Measurements from ENCODE around the gene LSAMP. TPM values are rescaled to one million over a fixed set of nuclear protein-coding genes. Genes with fewer than 3 reads are reported as not detected.

The LSAMP gene
- total RNA-seq, 1 donor from 2014 or later = 4.4 TPM

DNA sequence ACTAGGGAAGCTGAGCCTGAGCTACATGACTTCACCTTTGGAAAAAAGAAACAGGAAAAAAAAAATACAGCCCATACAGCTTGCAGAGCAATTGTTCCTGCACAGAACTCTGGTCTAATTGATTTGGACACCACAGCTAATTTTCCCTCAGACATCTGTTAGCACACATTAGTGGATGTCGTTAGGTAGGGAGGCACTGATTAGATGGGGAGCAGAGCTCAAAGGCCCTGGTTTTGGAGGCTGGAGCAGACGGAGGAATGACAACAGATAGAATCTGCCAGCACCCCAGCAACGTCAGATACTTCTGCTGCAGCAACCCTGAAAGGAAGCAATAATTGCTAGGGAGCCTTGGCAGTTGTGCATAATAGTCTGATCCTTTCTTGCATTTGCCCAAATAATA is 398.9 kb downstream of the LSAMP start:
- H3K27ac Mint-ChIP-seq (ENCODE audit: unreplicated experiment) = no peak overlapping the region
- H3K4me1 Mint-ChIP-seq (ENCODE audit: unreplicated experiment) = no peaks in the 10 kb centered on the region
- no peaks in the 10 kb centered on the region for H3K36me3 Mint-ChIP-seq (ENCODE audit: unreplicated experiment)
- no peaks in the 10 kb centered on the region for H3K9me3 Mint-ChIP-seq (ENCODE audit: unreplicated experiment)
- H3K4me3 Mint-ChIP-seq (ENCODE audit: unreplicated experiment) = no peak overlapping the region
- H3K27me3 Mint-ChIP-seq (ENCODE audit: unreplicated experiment) = no peaks in the 10 kb centered on the region
- no peak for DNase-seq (ENCODE audit: extremely low spot score, unreplicated experiment)
- TF ChIP-seq CTCF (IDR thresholded peaks at IDR 0.05) = no peak

DNA sequence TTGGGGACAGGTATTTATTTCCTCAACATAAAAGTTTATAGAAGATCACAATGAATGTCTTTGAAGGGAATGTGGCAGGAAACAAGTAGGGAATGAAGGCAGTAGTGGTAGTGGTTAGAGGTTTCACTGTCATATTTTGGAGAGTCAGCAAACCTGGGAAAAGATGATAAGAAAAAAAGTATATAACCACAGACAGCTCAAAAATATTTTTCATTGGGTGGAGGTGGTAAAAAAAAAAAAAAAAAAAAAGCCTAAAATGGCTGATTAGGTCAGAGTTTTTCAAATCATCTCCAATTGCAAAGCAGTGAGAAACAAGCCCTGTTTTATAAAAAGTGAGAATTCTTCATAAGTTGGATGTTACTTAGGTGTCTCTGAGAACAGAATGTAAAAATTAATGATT is 400.0 kb downstream of the LSAMP start:
- H3K4me3 Mint-ChIP-seq (ENCODE audit: unreplicated experiment) = no peak overlapping the region
- TF ChIP-seq CTCF (IDR thresholded peaks at IDR 0.05) = no peak
- no peak for DNase-seq (ENCODE audit: extremely low spot score, unreplicated experiment)
- no peaks in the 10 kb centered on the region for H3K4me1 Mint-ChIP-seq (ENCODE audit: unreplicated experiment)
- no peaks in the 10 kb centered on the region for H3K27me3 Mint-ChIP-seq (ENCODE audit: unreplicated experiment)
- no peaks in the 10 kb centered on the region for H3K9me3 Mint-ChIP-seq (ENCODE audit: unreplicated experiment)
- no peaks in the 10 kb centered on the region for H3K36me3 Mint-ChIP-seq (ENCODE audit: unreplicated experiment)
- no peak overlapping the region for H3K27ac Mint-ChIP-seq (ENCODE audit: unreplicated experiment)

DNA sequence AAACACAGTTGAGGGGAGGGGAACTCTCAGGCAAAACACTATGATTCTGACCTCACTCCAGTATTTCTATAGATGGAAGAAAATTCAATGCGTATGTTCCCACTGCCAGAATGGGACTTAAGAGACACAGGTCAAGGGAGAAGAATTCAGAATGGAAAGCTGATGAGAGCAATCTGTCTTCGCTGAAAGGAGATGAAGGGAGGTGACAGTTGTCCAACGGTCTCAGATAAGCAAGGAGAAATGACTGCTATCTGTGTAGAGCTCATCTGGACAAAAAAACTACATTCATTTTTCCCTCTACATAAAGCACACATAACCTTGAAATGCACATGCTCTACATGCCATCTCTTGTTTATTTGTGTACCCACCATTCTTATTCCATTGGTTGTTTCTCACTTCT is 405.1 kb downstream of the LSAMP start:
- no peaks in the 10 kb centered on the region for H3K4me1 Mint-ChIP-seq (ENCODE audit: unreplicated experiment)
- TF ChIP-seq CTCF (IDR thresholded peaks at IDR 0.05) = no peak
- H3K27me3 Mint-ChIP-seq (ENCODE audit: unreplicated experiment) = no peaks in the 10 kb centered on the region
- H3K36me3 Mint-ChIP-seq (ENCODE audit: unreplicated experiment) = no peaks in the 10 kb centered on the region
- DNase-seq (ENCODE audit: extremely low spot score, unreplicated experiment) = no peak
- H3K9me3 Mint-ChIP-seq (ENCODE audit: unreplicated experiment) = no peaks in the 10 kb centered on the region
- H3K27ac Mint-ChIP-seq (ENCODE audit: unreplicated experiment) = no peak overlapping the region
- H3K4me3 Mint-ChIP-seq (ENCODE audit: unreplicated experiment) = no peak overlapping the region

- TF ChIP-seq CTCF (IDR thresholded peaks at IDR 0.05) = no peak
- H3K9me3 Mint-ChIP-seq (ENCODE audit: unreplicated experiment) = no peaks in the 10 kb centered on the region
- H3K27ac Mint-ChIP-seq (ENCODE audit: unreplicated experiment) = no peak overlapping the region
- H3K4me3 Mint-ChIP-seq (ENCODE audit: unreplicated experiment) = no peak overlapping the region
- peaks cover 2% of the 10 kb centered on the region for H3K4me1 Mint-ChIP-seq (ENCODE audit: unreplicated experiment)
- DNase-seq (ENCODE audit: extremely low spot score, unreplicated experiment) = no peak
- no peaks in the 10 kb centered on the region for H3K27me3 Mint-ChIP-seq (ENCODE audit: unreplicated experiment)
- H3K36me3 Mint-ChIP-seq (ENCODE audit: unreplicated experiment) = no peaks in the 10 kb centered on the region
Measured at GRCh38 chr3:116039651-116039985, 405.7 kb downstream of the LSAMP start.

- no peaks in the 10 kb centered on the region for H3K9me3 Mint-ChIP-seq (ENCODE audit: unreplicated experiment)
- H3K36me3 Mint-ChIP-seq (ENCODE audit: unreplicated experiment) = no peaks in the 10 kb centered on the region
Measured at GRCh38 chr3:116038968-116039650, 406.2 kb downstream of the LSAMP start.

More at GRCh38 chr3:116038968-116039650, 406.2 kb downstream of the LSAMP start:
- no peak overlapping the region for H3K27ac Mint-ChIP-seq (ENCODE audit: unreplicated experiment)
- no peak for TF ChIP-seq CTCF (IDR thresholded peaks at IDR 0.05)
- H3K27me3 Mint-ChIP-seq (ENCODE audit: unreplicated experiment) = no peaks in the 10 kb centered on the region
- H3K4me3 Mint-ChIP-seq (ENCODE audit: unreplicated experiment) = no peak overlapping the region
- DNase-seq (ENCODE audit: extremely low spot score, unreplicated experiment) = no peak
- peaks cover 4% of the 10 kb centered on the region for H3K4me1 Mint-ChIP-seq (ENCODE audit: unreplicated experiment)

All from osteocyte (in vitro differentiated cells).